Right lobe of liver (tissue), 4 donors: ENCODE results near the gene LRTM2.

Experiments
- POLR2A ChIP-seq: fragments of 450-650 bp; IDR thresholded peaks from one replicate; pipeline ENCODE4 v1.6.1; 2017; ENCODE audit warnings: antibody characterized with exemption, mild to moderate bottlenecking
- TF ChIP-seq, protein P1 (sequence below), 4 donors: fragments of 200-600 bp in 3 of 4; fragments of 450-650 bp in 1 of 4; IDR thresholded peaks; one replicate each; pipeline versions ENCODE4 v1.5.1 to v1.8.0; 2016 to 2022; ENCODE audit warnings: antibody characterized with exemption in 4 of 4, mild to moderate bottlenecking in 2 of 4
- donor health status: DM: no; HTN: no; CAD: no.
- donor health status: DM: no; HTN: no; CAD: no.
- donor health status: DM: no; HTN: yes; CAD: no.

DNA sequence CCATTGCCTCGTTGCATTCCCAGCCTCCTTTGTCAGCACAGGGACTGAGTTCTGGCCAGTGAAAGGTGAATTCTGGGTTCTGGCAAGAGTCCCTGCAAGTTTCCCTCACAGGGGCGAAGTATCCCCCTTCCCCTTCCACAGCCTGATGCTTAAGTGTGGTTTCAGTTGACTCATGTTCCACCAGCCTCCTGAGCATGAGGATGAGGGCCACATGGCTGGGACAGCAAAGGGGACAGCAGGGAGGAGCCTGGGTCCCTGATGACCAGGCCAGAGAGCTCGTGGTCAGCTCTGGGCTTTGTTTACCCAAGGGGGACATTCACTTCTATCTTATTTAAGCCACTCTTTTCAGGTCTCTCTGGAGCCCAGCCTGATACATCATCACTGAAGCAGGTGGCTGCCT lies 61.6 kb downstream of the LRTM2 start:
- TF ChIP-seq, protein P1, sequence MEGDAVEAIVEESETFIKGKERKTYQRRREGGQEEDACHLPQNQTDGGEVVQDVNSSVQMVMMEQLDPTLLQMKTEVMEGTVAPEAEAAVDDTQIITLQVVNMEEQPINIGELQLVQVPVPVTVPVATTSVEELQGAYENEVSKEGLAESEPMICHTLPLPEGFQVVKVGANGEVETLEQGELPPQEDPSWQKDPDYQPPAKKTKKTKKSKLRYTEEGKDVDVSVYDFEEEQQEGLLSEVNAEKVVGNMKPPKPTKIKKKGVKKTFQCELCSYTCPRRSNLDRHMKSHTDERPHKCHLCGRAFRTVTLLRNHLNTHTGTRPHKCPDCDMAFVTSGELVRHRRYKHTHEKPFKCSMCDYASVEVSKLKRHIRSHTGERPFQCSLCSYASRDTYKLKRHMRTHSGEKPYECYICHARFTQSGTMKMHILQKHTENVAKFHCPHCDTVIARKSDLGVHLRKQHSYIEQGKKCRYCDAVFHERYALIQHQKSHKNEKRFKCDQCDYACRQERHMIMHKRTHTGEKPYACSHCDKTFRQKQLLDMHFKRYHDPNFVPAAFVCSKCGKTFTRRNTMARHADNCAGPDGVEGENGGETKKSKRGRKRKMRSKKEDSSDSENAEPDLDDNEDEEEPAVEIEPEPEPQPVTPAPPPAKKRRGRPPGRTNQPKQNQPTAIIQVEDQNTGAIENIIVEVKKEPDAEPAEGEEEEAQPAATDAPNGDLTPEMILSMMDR (IDR thresholded peaks at IDR 0.05): no peak
- TF ChIP-seq POLR2A: no peak
